CD4-positive, alpha-beta T cell treated with Interferon gamma for 1 hour (primary cell): ENCODE results near the gene CCL18.
"Not testable (repeated sequence)": the region's sequence is repeated elsewhere in the genome, so short reads cannot be mapped to it uniquely, and the experiment has no call there.

Source experiments
- DNase-seq: peaks from one replicate; pipeline ENCODE4 v3.0.0-alpha.2; 2020

The CCL18 gene

GRCh38 chr17:36104701-36105181 lies 40.7 kb downstream of the CCL18 start:
- DNase-seq, result no peak

GRCh38 chr17:36105781-36106492 lies 41.9 kb downstream of the CCL18 start:
- no peak for DNase-seq

DNA sequence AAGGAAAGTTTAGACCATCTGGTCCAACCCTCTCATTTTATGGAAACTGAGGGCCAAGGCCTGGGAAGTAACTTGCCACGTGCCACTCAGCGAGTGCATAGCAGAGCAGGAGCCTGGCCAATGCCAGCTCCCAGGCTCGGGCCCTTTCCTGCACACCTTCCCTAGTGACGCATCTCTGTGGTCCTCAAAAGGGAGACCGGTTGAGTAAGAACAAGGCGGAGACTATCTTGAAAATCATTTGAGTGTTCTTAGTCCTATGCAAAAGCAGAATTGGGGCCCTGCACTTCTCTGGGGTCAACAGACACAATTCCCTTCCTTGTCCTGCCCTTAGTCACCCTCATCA lies 42.4 kb downstream of the CCL18 start:
- no peak for DNase-seq

DNA sequence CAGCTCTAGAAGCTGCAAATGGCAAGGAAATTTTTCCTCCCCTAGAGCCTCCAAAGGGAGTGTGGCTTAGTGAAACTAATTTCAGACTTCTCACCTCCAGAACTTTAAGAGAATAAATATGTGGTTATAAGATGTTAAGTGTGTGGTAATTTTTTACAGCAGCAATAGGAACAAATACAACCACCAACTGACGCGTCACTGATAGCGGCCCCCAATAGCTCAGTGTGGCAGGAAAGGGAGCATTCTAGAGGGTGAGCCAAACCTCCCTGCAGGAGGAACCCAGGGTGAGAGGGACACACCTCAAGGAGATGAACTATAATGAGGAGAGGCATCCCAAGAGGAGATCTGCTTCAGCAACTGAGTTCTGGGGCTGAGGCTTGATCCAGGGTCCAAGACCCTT lies 43.6 kb downstream of the CCL18 start:
- no peak for DNase-seq

DNA sequence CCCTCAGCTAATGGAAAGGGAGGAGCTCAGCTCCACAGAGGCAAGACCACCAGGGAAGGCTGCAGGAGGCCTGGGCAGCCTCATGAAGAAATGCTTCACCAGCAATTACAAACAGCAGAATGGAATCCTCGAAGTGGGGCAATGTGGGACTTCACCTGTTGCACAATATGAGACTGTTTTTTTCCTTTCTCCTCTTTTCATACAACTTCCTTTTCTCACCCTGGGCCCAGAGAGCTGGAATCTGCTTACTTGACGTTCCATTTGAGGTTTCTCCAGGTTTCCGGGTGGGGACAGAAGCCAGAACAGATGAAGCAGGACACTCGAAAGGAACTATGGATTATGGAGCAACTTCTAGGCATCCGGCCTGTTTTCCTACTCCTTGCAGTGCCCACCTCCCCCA lies 44.2 kb downstream of the CCL18 start:
- not testable (repeated sequence) for DNase-seq

DNA sequence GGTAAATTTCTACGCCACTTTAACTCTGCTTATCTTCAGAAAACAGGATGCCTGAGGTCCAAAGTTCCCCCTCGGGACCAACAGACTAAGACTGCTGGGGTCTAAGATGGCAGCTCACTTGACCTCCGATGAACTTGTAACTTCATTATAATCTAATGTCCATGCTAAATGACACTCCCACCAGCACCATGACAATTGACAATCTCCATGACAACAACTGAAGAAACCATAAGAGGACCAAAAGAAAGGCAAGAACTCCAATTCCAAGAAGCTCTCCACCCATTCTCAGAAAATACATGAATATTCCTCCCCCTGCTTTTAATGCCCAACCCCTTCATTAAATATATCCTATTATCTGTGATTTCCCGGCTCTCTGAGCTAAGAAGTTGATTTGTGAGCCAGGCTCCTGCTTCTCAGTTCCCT lies 47.0 kb downstream of the CCL18 start:
- no peak for DNase-seq

DNA sequence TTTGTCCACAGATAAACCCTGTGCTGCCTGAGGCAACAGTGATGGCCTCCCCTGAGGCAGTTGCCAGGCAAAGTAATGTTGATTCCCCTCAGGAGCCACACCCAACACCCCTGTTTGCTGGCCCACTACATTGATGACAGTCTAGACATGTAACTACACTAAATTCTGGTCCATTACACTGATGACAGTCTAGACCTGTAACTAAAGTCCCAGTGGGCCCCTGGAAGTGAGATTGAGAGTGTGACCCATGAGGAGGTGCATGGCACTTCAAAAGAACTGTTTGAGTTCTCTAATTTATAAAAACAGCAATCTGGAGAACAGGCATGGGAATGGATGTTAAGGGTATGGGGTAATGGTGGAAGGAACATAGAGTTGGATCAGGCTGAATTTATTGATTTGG lies 48.5 kb downstream of the CCL18 start:
- no peak for DNase-seq

GRCh38 chr17:36113131-36113530 lies 49.1 kb downstream of the CCL18 start:
- DNase-seq, result not testable (repeated sequence)

DNA sequence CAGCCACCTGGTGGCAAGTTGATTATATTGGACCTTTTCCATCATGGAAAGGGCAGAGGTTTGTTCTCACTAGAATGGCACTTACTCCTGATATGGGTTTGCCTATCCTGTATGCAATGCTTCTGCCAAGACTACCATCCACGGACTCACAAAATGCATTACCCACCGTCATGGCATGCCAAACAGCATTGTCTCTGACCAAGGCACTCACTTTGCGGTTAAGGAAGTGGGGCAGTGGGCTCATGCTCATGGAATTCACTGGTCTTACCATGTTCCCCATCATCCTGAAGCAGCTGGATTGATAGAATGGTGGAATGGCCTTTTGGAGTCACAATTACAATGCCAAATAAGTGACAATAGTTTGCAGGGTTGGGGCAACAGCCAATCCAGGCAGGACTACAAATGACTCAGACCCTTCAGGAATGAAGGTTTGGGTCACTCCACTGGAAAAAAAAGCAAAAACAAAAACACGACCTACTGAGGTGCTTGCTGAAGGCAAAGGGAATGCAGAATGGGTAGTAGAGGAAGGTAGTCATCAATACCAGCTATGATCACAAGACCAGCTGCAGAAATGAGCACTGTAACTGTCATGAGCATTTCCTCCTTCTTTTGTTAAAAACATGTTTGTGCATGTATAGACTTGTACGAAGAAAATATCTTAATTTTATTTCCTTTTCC lies 51.0 kb downstream of the CCL18 start:
- DNase-seq, result not testable (repeated sequence)

GRCh38 chr17:36115649-36115977 lies 51.5 kb downstream of the CCL18 start:
- DNase-seq, result not testable (repeated sequence)

DNA sequence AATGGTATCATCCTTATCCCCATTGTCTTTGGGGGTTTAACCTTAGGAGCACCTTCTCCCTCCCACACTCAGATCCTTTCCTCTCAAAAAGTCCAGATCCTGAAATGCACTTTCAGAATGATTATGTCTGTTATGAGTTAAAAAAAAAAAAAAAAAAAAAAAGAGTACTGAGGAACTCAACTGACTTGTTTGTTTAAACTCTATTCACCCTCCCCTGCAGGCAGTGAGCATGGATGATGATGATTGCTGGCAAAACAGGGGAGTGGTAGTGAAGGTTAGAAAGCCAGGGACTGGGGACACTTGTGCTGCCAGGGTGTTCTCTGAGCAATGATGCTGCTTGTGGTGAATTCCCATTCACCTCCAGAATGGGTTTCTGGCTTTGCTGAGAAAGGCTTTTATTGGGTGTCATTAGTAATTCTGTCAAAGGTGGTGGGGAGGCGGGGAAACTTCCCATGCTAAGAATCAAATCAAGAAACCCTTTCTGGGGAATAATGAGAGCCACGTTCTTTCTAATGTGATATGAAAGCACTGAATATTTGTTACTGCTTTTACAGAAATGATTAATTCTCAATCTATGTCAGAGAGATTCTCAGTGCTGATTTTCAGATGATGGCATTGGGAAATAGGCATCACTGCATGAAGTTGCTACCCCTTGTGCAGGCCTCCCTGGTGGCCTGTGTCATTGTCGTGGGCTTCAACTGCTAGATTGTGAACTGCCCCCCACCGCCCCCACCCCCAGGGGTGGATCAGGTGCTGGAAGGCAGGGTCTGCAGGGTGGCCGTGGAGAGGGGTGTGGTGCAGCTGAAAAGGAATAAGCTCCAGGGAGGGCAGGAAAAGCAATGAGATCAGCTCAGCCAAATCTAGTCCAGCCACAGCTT lies 53.7 kb downstream of the CCL18 start:
- DNase-seq, result no peak

DNA sequence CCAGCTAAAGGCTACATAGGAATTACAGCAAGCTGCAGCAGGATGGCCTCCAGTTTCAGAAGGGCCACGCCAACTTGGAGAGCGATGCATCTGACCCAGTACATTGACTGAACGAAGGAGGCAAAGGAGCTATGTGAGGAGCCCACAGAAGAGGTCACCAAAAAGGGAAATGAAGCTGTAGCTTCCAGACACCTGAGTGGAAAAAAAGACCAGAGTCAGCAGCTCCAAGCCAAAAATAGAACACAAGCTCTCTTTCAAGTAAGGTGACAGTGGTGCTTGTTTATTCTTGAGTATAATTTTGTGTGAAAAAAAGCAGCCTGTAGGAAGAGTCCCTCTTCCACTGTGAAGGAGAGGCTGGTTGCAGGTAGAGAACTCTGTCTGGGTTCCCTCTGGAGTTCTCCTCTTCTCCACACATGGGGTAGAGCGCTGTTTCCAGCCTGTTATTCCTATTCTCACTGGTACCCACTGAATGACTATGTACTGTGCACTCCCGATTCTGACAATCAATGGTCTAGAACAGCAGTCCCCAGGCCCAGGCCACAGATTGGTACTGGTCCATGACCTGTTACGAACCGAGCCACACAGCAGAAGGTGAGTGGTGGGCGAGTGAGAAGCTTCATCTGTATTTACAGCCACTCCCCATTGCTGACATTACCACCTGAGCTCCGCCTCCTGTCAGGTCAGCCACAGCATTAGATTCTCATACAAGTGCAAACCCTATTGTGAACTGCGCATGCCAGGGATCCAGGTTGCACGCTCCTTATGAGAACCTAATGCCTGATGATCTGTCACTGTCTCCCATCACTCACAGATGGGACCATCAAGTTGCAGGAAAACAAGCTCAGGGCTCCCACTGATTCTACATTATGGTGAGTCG lies 54.6 kb downstream of the CCL18 start:
- DNase-seq, result no peak

DNA sequence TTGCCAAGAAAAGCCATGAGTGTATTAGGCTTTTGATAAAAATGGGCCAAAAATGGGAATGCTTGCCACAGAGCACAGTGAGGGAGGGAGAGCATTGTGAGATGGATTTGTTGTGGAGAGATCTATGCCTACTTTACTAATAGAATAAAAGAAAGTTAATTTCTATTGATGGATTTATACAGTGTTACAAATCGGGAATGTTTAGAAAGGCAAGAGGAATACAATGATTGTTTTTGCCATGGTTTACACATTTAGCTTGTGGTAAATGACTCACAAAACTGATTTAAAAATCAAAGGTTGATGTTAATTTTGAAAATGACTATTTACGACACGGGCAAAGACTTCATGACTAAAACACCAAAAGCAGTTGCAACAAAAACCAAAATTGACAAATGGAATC lies 56.1 kb downstream of the CCL18 start:
- no peak for DNase-seq

DNA sequence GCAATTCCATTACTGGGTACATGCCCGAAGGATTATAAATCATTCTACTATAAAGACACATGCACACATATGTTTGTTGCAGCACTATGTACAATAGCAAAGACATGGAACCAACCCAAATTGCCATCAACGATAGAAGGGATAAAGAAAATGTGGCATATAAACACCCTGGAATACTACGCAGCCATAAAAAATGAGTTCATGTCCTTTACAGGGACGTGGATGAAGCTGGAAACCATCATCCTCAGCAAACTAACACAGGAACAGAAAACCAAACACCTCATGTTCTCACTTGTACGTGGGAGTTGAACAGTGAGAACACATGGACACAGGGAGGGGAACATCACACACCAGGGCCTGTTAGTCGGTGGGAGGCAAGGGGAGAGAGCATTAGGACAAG lies 57.0 kb downstream of the CCL18 start:
- DNase-seq, result not testable (repeated sequence)
